ENCODE measurements around the gene LAMA5.

DNA sequence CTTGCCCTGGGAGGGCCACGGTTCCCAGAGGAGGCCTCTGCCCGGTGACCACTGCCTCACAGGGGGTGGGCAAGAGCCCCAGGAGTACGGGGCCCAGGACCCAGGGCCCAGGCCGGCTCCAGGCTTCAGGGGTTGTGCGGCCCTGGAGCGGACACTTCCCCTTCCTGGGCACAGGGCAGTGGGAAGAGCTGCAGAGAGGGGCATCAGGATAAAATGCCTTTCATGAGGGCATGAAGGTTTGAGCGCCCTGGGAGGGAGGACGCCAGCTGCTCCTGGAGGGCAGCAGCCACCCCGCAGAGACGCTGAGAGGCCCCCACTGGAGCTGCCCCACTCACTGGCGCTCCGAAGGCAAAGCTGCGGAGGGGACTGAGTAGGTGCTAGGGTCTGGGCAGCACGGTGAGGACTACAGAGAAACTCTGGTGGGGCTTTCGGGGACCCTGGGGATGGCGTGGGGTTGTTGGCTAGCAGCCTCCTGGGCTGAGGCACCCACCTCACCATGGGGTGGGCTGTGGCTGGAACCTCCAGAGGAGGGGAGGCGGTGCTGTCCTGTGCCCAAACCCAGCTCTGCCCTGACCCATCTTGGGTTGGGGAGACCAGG is 10.4 kb downstream of the LAMA5 start:
- no peak for TF ChIP-seq CTCF (IDR thresholded peaks at IDR 0.05)
- no peak for TF ChIP-seq POLR2A (IDR thresholded peaks at IDR 0.05)

Data from ovary (tissue), 3 donors.